ENCODE data around the gene ARMC2. TPM values are rescaled to one million over a fixed set of nuclear protein-coding genes. Genes with fewer than 3 reads are reported as not detected.

ARMC2 gene
- total RNA-seq, 1 donor from 2014 or later, result 3.1 TPM

- no peak for DNase-seq (ENCODE audit: low spot score)
Observed at GRCh38 chr6:108987156-108987555, 138.9 kb downstream of the ARMC2 start.

- no peak for DNase-seq (ENCODE audit: low spot score)
Observed at GRCh38 chr6:108988296-108988695, 140.1 kb downstream of the ARMC2 start.

GRCh38 chr6:108988765-108989164 is 140.5 kb downstream of the ARMC2 start:
- DNase-seq (ENCODE audit: low spot score), result no peak

GRCh38 chr6:108989700-108990099 is 141.5 kb downstream of the ARMC2 start:
- no peak for DNase-seq (ENCODE audit: low spot score)

GRCh38 chr6:108993876-108994275 is 145.7 kb downstream of the ARMC2 start:
- no peak for DNase-seq (ENCODE audit: low spot score)

- no peak for DNase-seq (ENCODE audit: low spot score)
Observed at GRCh38 chr6:108995296-108995695, 147.1 kb downstream of the ARMC2 start.

GRCh38 chr6:108996208-108996607 is 148.0 kb downstream of the ARMC2 start:
- DNase-seq (ENCODE audit: low spot score), result no peak

- DNase-seq (ENCODE audit: low spot score), result no peak
Observed at GRCh38 chr6:108998485-108998884, 150.3 kb downstream of the ARMC2 start.

GRCh38 chr6:108999428-108999827 is 151.2 kb downstream of the ARMC2 start:
- DNase-seq (ENCODE audit: low spot score), result no peak

- DNase-seq (ENCODE audit: low spot score), result no peak
Observed at GRCh38 chr6:109000289-109000688, 152.1 kb downstream of the ARMC2 start.

GRCh38 chr6:109001291-109001894 is 153.2 kb downstream of the ARMC2 start:
- DNase-seq (ENCODE audit: low spot score), result peak; percentile 80

GRCh38 chr6:109002051-109002697 is 154.0 kb downstream of the ARMC2 start:
- DNase-seq (ENCODE audit: low spot score), result peak; percentile 70

GRCh38 chr6:109002882-109003281 is 154.7 kb downstream of the ARMC2 start:
- no peak for DNase-seq (ENCODE audit: low spot score)

- no peak for DNase-seq (ENCODE audit: low spot score)
Observed at GRCh38 chr6:109006818-109007217, 158.6 kb downstream of the ARMC2 start.

- no peak for DNase-seq (ENCODE audit: low spot score)
Observed at GRCh38 chr6:109007521-109007920, 159.3 kb downstream of the ARMC2 start.

GRCh38 chr6:109008054-109008453 is 159.8 kb downstream of the ARMC2 start:
- DNase-seq (ENCODE audit: low spot score), result no peak

GRCh38 chr6:109008537-109009235 is 160.5 kb downstream of the ARMC2 start:
- DNase-seq (ENCODE audit: low spot score), result peak; percentile 63

GRCh38 chr6:109009236-109009961 is 161.2 kb downstream of the ARMC2 start:
- DNase-seq (ENCODE audit: low spot score), result peak; percentile 92

GRCh38 chr6:109009962-109010704 is 161.9 kb downstream of the ARMC2 start:
- no peak for DNase-seq (ENCODE audit: low spot score)

- DNase-seq (ENCODE audit: low spot score), result no peak
Observed at GRCh38 chr6:109010705-109011102, 162.5 kb downstream of the ARMC2 start.

GRCh38 chr6:109013656-109014305 is 165.6 kb downstream of the ARMC2 start:
- peak; percentile 45 for DNase-seq (ENCODE audit: low spot score)

Measured in umbilical cord (tissue), 2 donors.